GM21515 (cell line): ENCODE measurements around the gene TGIF1.

Experiments
- ATAC-seq: cut with Tn5 transposase; IDR thresholded peaks from one replicate; pipeline ENCODE4 v1.9.1; 2021; ENCODE audit not compliant: unreplicated experiment

The TGIF1 gene

DNA sequence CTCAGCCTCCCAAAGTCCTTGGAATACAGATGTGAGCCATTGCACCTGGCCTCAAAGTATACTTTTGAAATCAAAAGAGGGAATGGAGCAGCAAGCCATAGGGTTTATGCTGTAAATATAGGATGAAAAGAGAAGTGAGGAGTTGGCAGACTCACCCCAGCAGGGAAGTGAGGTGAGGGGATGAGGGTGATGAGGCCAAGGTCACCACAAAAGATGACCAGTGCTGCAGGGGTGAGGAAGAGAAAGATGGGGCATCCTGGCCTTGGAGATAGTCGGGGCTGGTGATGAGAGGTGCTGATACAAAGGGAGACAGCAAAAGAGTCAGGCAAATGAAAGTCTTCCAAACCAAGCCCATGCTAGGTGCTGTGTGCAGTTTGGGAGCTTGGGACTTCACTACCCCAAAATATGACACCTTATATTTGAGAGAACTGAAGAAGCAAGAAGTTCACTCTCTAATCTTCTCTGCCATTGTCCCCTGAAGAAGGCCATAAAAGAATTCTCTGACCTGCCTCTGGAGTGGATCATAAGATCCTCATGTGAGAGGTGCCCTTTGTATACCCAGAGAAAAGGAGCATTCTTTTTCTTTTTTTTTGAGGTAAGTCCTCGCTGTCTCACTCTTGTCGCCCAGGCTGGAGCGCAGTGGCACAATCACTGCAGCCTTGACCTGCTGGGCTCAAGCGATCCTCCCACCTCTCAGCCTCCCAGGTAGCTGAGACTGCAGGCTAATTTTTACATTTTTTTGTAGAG is 31.0 kb downstream of the TGIF1 start:
- no peak for ATAC-seq

DNA sequence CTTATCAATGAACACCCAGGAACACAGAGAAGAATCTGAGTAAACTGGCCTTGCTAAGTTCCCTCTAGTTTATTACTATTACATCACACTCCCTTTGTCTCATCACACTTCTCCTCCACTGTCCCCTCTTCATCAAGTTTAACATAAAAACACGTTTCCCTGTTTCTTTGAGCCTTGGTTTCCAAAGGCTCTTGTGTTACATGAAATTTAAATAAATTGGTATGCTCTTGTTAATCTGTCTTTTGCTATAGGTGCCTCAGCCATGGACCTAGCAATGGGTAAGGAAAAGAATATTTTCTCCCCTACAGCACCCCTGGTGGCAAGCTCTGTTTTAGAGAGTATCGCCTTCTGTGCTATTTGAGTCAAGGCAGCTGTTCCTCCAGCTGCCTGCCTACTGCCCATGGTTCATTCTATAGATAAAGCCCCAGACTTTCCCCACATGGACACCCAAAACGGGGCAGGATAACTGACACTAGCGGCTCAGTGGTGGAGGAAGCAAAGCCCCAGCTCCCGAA is 31.8 kb downstream of the TGIF1 start:
- no peak for ATAC-seq

GRCh38 chr18:3482258-3482657 is 32.3 kb downstream of the TGIF1 start:
- ATAC-seq = no peak

GRCh38 chr18:3485153-3486149 is 35.5 kb downstream of the TGIF1 start:
- ATAC-seq = no peak

DNA sequence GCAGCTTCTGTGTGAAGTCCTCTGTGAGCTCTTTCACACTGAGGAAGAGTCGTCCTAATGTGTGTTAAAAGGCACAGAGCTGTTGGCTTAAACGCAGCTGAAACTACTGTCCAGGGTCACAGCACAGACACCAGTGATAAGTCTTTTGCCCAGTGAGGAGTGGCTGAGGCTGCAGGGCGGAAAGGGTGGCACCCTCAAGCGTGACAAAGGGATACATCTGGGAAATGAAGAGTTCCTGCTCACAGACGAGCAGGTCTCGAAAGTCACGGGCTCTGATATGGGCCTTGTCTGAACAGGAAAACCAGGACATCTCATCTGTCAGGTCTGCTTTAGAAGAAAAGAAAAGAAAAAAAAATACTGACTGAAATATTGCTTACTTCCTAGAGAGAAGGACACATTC is 36.5 kb downstream of the TGIF1 start:
- ATAC-seq = no peak

DNA sequence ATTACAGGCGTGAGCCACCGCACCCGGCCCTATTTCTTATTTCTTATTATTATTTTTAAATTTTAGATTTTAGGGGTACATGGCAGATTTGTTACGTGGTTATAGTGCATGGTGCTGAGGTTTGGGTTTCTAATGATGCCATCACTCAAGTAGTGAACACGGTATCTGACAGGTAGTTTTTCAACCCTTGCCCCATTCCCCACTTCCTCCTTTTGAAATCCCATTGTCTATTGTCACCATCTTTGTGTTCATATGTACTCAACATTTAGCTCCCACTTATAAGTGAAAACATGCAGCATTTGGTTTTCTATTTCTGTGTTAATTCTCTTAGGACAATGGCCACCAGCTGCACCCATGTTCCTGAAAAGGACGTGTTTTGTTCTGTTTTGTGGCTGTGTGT is 39.5 kb downstream of the TGIF1 start:
- ATAC-seq = no peak

DNA sequence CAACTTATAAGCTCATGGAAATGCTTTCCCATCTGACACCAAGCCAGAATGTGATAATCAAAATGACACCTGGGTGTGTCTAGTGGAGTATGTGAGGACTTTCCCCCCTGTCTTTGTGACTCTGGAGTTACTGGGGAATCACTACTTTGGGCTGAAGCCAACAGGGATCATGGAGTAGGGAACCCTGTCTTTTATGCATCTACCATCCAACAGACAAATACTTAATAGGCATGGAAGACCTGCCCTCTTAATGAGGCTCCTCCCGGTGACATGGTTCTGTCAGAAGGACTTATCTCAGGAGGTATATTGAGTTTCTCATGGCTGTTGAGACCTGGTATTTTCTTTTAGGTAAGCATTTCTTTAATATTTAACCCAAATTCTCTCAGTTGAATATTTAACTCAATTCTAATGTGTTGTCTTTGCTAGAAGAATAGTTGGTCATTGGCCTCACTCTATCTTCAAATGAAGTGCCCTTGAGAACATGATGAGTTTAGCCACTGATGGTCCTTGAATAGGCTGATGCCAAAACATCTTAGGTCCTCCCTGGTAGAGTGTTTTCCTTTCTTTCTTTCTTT is 42.1 kb downstream of the TGIF1 start:
- ATAC-seq = no peak

- ATAC-seq = no peak
Measured at GRCh38 chr18:3492721-3493120, 42.7 kb downstream of the TGIF1 start.

- no peak for ATAC-seq
Measured at GRCh38 chr18:3493501-3494244, 43.7 kb downstream of the TGIF1 start.

DNA sequence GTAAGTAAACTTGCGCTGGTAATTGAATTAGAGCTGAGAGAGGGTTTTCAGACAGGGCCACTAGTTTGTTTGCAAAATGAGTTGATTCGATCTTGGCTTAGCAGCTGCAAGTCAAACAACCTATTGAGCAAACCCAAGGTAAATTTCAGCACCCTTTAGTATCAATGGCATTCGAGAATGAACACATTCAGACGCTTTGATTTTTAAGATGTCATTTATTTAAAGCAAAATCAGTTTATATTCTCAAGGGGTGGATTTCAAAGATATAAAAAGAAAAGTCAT is 44.2 kb downstream of the TGIF1 start:
- no peak for ATAC-seq

GRCh38 chr18:3494569-3494968 is 44.6 kb downstream of the TGIF1 start:
- ATAC-seq = no peak

- ATAC-seq = no peak
Measured at GRCh38 chr18:3495691-3496430, 45.9 kb downstream of the TGIF1 start.

GRCh38 chr18:3498698-3499471 is 48.9 kb downstream of the TGIF1 start:
- no peak for ATAC-seq

- no peak for ATAC-seq
Measured at GRCh38 chr18:3499501-3499900, 49.5 kb downstream of the TGIF1 start.

- ATAC-seq = no peak
Measured at GRCh38 chr18:3500016-3500415, 50.0 kb downstream of the TGIF1 start.

GRCh38 chr18:3502650-3503049 is 52.7 kb downstream of the TGIF1 start:
- no peak for ATAC-seq

GRCh38 chr18:3504637-3505036 is 54.7 kb downstream of the TGIF1 start:
- ATAC-seq = no peak

- no peak for ATAC-seq
Measured at GRCh38 chr18:3508576-3509549, 58.9 kb downstream of the TGIF1 start.
